AG04449 (cell line): Measurements from ENCODE around the gene ADAMTSL5.

ENCODE experiments used
- CTCF ChIA-PET: fragments of 350-600 bp; formaldehyde crosslinking; extraction: SDS; loops from one replicate; lab custom pipeline; 2021; ENCODE audit warnings: antibody characterized with exemption; lab: Yijun Ruan, JAX
- POLR2A ChIA-PET: fragments of 400-600, 350-600 bp; formaldehyde crosslinking; extraction: SDS; loops from one replicate; lab custom pipeline; 2020; ENCODE audit warnings: antibody characterized with exemption, inconsistent platforms; lab: Yijun Ruan, JAX
- DNase-seq: peaks from one replicate; pipeline ENCODE4 v3.0.0-alpha.2; 2010; ENCODE audit warnings: low read depth, low spot score
- H3K4me3 ChIP-seq: 2 replicates; pipeline ENCODE4 v1.5.1; 2011; ENCODE audit warnings: low read depth, mild to moderate bottlenecking, control low read depth, low read length
- TF ChIP-seq, protein P1 (sequence below): IDR thresholded peaks from one replicate; pipeline ENCODE4 v1.5.1; 2011; ENCODE audit warnings: mild to moderate bottlenecking, moderate library complexity, low read length, control low read depth, inconsistent platforms; ENCODE audit not compliant: insufficient read depth; ENCODE audit errors: missing control alignments

Gene ADAMTSL5

DNA sequence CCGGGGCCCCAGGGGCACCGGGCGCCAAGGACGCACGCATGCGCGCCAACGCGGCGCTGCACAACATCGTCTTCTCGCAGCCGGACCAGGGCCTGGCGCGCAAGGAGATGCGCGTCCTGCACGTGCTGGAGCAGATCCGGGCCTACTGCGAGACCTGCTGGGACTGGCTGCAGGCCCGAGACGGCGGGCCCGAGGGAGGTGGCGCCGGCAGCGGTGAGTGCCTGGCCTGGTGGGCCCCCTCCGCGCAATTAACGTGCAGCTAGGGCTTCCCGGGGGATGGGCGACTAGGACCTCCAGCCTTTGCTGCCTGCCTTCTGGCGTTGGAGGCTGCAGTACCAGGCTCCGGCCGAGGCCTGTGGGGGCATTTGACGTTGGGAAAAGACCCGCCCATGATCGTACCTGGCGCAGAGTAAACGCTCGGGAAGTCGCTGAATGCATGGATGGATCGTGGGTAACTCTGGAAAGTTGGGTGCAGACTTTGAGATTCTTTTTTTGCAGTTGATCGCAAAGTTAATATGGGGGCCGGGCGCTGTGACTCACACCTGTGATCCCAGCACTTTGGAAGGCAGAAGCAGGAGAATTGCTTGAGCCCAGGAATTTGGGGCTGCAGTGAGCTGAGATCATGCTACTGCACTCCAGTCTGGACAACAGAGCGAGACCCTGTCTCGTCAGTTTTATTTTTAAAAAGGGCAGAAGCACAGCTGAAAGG lies 55.6 kb downstream of the ADAMTSL5 start:
- ChIA-PET POLR2A (no interaction called here), CTCF (interaction anchor here (1.0 to 1.4 kb wide), 2 partner anchors 10 to 12 kb away, joined by 4 to 5 read pairs; no protein-coding TSS in a partner anchor)
- DNase-seq = no peak
- TF ChIP-seq, protein P1, sequence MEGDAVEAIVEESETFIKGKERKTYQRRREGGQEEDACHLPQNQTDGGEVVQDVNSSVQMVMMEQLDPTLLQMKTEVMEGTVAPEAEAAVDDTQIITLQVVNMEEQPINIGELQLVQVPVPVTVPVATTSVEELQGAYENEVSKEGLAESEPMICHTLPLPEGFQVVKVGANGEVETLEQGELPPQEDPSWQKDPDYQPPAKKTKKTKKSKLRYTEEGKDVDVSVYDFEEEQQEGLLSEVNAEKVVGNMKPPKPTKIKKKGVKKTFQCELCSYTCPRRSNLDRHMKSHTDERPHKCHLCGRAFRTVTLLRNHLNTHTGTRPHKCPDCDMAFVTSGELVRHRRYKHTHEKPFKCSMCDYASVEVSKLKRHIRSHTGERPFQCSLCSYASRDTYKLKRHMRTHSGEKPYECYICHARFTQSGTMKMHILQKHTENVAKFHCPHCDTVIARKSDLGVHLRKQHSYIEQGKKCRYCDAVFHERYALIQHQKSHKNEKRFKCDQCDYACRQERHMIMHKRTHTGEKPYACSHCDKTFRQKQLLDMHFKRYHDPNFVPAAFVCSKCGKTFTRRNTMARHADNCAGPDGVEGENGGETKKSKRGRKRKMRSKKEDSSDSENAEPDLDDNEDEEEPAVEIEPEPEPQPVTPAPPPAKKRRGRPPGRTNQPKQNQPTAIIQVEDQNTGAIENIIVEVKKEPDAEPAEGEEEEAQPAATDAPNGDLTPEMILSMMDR = no peak
- no peak overlapping the region for H3K4me3 ChIP-seq

DNA sequence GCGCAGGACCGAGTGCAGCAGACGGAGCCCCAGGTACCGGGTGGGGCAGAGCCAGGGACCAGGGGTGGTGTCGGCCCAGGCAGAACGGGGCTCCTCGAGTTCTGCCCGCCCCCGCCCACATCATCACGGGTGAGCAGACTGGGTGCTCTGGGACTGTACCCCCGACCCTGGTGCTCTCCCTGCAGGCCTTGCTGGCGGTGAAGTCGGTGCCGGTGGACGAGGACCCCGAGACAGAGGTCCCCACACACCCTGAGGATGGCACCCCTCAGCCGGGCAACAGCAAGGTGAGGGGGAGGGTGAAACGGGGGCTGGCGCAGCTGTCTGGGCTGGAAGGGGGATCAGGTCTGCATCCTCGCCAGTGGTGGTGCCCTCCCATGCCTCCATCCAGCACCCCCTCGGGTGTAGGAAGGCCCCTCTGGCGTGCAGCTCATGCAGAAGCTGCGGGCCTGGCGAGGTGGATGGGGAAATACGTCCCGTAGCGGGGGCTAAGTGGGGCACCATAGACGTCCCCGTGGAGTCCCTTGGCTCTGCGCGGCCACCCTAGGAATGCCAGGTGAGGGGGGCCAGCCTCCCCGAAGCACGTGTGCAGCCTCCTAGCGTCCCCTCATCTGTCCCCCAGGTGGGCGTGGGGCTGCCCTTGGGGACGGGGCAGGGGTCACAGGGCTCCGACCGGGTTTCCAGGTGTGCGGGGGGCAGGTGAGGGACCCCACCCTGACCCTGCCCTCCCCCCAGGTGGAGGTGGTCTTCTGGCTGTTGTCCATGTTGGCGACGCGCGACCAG lies 56.5 kb downstream of the ADAMTSL5 start:
- CTCF ChIA-PET = interaction anchor here (3.7 kb wide), 1 partner anchor 10 kb away, joined by 14 read pairs; no protein-coding TSS in a partner anchor
- TF ChIP-seq, protein P1 = no peak

DNA sequence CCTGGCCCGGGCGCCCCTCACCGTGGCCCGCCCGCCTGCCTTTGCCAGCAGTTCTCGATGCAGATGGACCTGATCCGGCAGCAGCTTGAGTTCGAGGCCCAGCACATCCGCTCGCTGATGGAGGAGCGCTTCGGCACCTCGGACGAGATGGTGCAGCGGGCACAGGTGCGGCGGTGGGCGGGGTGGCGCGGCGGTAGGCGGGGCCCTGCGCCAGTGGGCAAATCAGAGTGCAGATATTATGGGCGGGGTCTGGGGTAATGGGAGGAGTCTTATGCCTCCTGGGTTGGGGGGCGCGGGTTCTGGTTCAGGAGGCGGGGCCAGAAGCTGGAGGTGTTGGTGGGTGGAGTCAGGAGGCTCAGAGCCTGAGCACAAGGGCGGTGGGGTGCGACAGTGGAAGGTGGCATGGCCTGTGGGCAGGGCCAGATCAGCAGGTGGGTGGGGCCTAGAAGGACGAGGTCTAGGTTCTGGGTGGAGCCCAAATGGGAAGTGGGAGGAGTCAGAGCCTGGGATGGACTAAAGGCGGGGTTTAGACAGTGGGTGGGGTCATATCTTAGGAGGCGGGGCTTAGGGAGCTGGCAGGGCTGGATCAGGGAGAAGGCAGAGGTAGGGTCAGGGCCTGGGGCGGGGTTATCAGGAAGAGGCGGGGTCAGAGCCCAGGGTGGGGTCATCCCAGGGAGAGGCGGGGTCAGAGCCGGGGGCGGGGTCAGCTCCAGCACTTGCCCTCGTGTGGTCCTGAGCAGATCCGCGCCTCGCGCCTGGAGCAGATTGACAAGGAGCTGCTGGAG lies 57.3 kb downstream of the ADAMTSL5 start:
- TF ChIP-seq, protein P1 = no peak
- DNase-seq = no peak
- CTCF ChIA-PET = interaction anchor here (3.7 to 3.8 kb wide), 2 partner anchors 11 kb away, joined by 14 to 25 read pairs; no protein-coding TSS in a partner anchor
- no peak overlapping the region for H3K4me3 ChIP-seq
- POLR2A ChIA-PET = interaction anchor here (0.8 to 0.9 kb wide), 2 partner anchors 12 to 16 kb away, joined by 3 read pairs; no protein-coding TSS in a partner anchor

More for the DNA sequence above, 56.5 kb downstream of the ADAMTSL5 start:
- POLR2A ChIA-PET = no interaction called here
- no peak overlapping the region for H3K4me3 ChIP-seq
- no peak for DNase-seq
